ENCODE data around the gene CCL17.

Gene CCL17

GRCh38 chr16:57361404-57361803 is 43.2 kb upstream of the CCL17 start:
- H3K9me3 ChIP-seq (ENCODE audit: control insufficient read depth, insufficient read depth, low read length), result no peaks in the 10 kb centered on the region

GRCh38 chr16:57364143-57364542 is 40.4 kb upstream of the CCL17 start:
- no peak for TF ChIP-seq EZH2phosphoT487 (IDR thresholded peaks at IDR 0.05; ENCODE audit: borderline replicate concordance, low read length)
- no peak for TF ChIP-seq CTCF (IDR thresholded peaks at IDR 0.05; ENCODE audit: low read depth, low read length, poor library complexity, severe bottlenecking)
- Histone ChIP-seq H4K20me1 (ENCODE audit: control insufficient read depth, insufficient read depth, low read depth, low read length) (no peaks in the 10 kb centered on the region), H3K9me3 (ENCODE audit: control insufficient read depth, insufficient read depth, low read length) (no peaks in the 10 kb centered on the region), H3K27ac (ENCODE audit: low read depth, low read length) (no peak overlapping the region), H3F3A (ENCODE audit: control insufficient read depth, insufficient read depth) (no peaks in the 10 kb centered on the region), H3K27me3 (ENCODE audit: control insufficient read depth, low read length) (peaks cover 39% of the 10 kb centered on the region), H3K4me2 (ENCODE audit: low read length) (no peak overlapping the region), H3K9me2 (replicated peaks; ENCODE audit: control insufficient read depth, low read length) (no peaks in the 10 kb centered on the region), H3K4me1 (ENCODE audit: control insufficient read depth, low read length) (no peaks in the 10 kb centered on the region), H3K36me3 (ENCODE audit: control insufficient read depth, low read length) (no peaks in the 10 kb centered on the region), H3K79me2 (ENCODE audit: control insufficient read depth, low read length) (no peaks in the 10 kb centered on the region), H3K4me3 (ENCODE audit: low read length) (no peak overlapping the region)

More at GRCh38 chr16:57361404-57361803, 43.2 kb upstream of the CCL17 start:
- Histone ChIP-seq H3K9me2 (replicated peaks; ENCODE audit: control insufficient read depth, low read length) (no peaks in the 10 kb centered on the region), H3K79me2 (ENCODE audit: control insufficient read depth, low read length) (no peaks in the 10 kb centered on the region), H4K20me1 (ENCODE audit: control insufficient read depth, insufficient read depth, low read depth, low read length) (no peaks in the 10 kb centered on the region), H3F3A (ENCODE audit: control insufficient read depth, insufficient read depth) (no peaks in the 10 kb centered on the region), H3K4me2 (ENCODE audit: low read length) (no peak overlapping the region), H3K36me3 (ENCODE audit: control insufficient read depth, low read length) (no peaks in the 10 kb centered on the region), H3K4me3 (ENCODE audit: low read length) (no peak overlapping the region), H3K27me3 (ENCODE audit: control insufficient read depth, low read length) (peaks cover 30% of the 10 kb centered on the region), H3K4me1 (ENCODE audit: control insufficient read depth, low read length) (no peaks in the 10 kb centered on the region), H3K27ac (ENCODE audit: low read depth, low read length) (no peak overlapping the region)
- TF ChIP-seq EZH2phosphoT487 (IDR thresholded peaks at IDR 0.05; ENCODE audit: borderline replicate concordance, low read length) (no peak), CTCF (IDR thresholded peaks at IDR 0.05; ENCODE audit: low read depth, low read length, poor library complexity, severe bottlenecking) (no peak)

- no peak overlapping the region for H3K27ac ChIP-seq (ENCODE audit: low read depth, low read length)
- H3K27me3 ChIP-seq (ENCODE audit: control insufficient read depth, low read length), result peaks cover 32% of the 10 kb centered on the region
- no peaks in the 10 kb centered on the region for H3F3A ChIP-seq (ENCODE audit: control insufficient read depth, insufficient read depth)
- no peaks in the 10 kb centered on the region for H3K9me3 ChIP-seq (ENCODE audit: control insufficient read depth, insufficient read depth, low read length)
- no peak overlapping the region for H3K4me3 ChIP-seq (ENCODE audit: low read length)
- no peaks in the 10 kb centered on the region for H4K20me1 ChIP-seq (ENCODE audit: control insufficient read depth, insufficient read depth, low read depth, low read length)
- no peaks in the 10 kb centered on the region for H3K36me3 ChIP-seq (ENCODE audit: control insufficient read depth, low read length)
- H3K79me2 ChIP-seq (ENCODE audit: control insufficient read depth, low read length), result no peaks in the 10 kb centered on the region
- H3K4me2 ChIP-seq (ENCODE audit: low read length), result no peak overlapping the region
- H3K4me1 ChIP-seq (ENCODE audit: control insufficient read depth, low read length), result no peaks in the 10 kb centered on the region
- H3K9me2 ChIP-seq (replicated peaks; ENCODE audit: control insufficient read depth, low read length), result no peaks in the 10 kb centered on the region
- no peak for TF ChIP-seq EZH2phosphoT487 (IDR thresholded peaks at IDR 0.05; ENCODE audit: borderline replicate concordance, low read length)
- TF ChIP-seq CTCF (IDR thresholded peaks at IDR 0.05; ENCODE audit: low read depth, low read length, poor library complexity, severe bottlenecking), result no peak
Measured at GRCh38 chr16:57366544-57367040, 38.0 kb upstream of the CCL17 start.
